Aorta (tissue), 5 donors: ENCODE results near the gene ZFHX3. TPM values are rescaled to one million over a fixed set of nuclear protein-coding genes. Genes with fewer than 3 reads are reported as not detected.

Experiments
- ATAC-seq: fragments of 200-7000 bp; cut with Tn5 transposase; one replicate; pipeline ENCODE4 v1.9.1; 2022; ENCODE audit warnings: moderate library complexity; ENCODE audit not compliant: low FRiP score
- DNase-seq, 2 donors: peaks; one replicate each; pipeline ENCODE4 v3.0.0-alpha.2; 2020
- H3K27ac ChIP-seq, 2 donors: one replicate each; pipeline ENCODE4 v1.5.1; 2013; ENCODE audit warnings: low read length in 2 of 2, mild to moderate bottlenecking in 2 of 2, moderate library complexity in 2 of 2, control low read depth in 1 of 2, inconsistent platforms in 1 of 2, low read depth in 1 of 2
- H3K27me3 ChIP-seq, 2 donors: one replicate each; pipeline ENCODE4 v1.6.1; 2013; ENCODE audit warnings: control low read depth in 1 of 2, low read length in 1 of 2, mild to moderate bottlenecking in 1 of 2, moderate library complexity in 1 of 2; ENCODE audit not compliant: insufficient read depth in 2 of 2, control insufficient read depth in 1 of 2
- H3K36me3 ChIP-seq, 2 donors: one replicate each; pipeline ENCODE4 v1.6.1; 2013; ENCODE audit warnings: control low read depth in 1 of 2, low read length in 1 of 2, mild to moderate bottlenecking in 1 of 2; ENCODE audit not compliant: insufficient read depth in 2 of 2, control insufficient read depth in 1 of 2
- H3K4me1 ChIP-seq, 2 donors: one replicate each; pipeline ENCODE4 v1.6.1; 2013; ENCODE audit warnings: low read length in 2 of 2, control low read depth in 1 of 2, mild to moderate bottlenecking in 1 of 2, moderate library complexity in 1 of 2; ENCODE audit not compliant: insufficient read depth in 2 of 2, control insufficient read depth in 1 of 2
- H3K4me3 ChIP-seq, 2 donors: one replicate each; pipeline ENCODE4 v1.5.1; 2013; ENCODE audit warnings: low read length in 2 of 2, control low read depth in 1 of 2, mild to moderate bottlenecking in 1 of 2
- H3K9me3 ChIP-seq: one replicate; pipeline ENCODE4 v1.6.1; 2013; ENCODE audit warnings: mild to moderate bottlenecking, low read length; ENCODE audit not compliant: control insufficient read depth
- WGBS, 2 donors: extraction: QIAGEN DNeasy Blood & Tissue Kit; methylation state at CpG; one replicate each; pipeline ENCODE4 v1.1.7; 2013; 5-methylcytosine and 5-hydroxymethylcytosine counted together
- intact Hi-C, 2 donors: fragments of 100-400 bp; cut with DNase I; formaldehyde crosslinking; loops; one replicate each; pipeline versions ENCODE4 v1.14.2 to v1.15.0; 2022
- polyA plus RNA-seq, 2 donors: library from polyadenylated mRNA; stranded (reverse); fragments of 200-250 nt; gene quantifications; one replicate each; pipeline ENCODE4 v1.2.3, GENCODE V29; 2013
- total RNA-seq, 2 donors: library from RNA; stranded (reverse); fragmentation: NEBNext Ultra II Directional; extraction: Animal tissue kit (Norgen Biotek cat#: 25700); gene quantifications; one replicate each; pipeline ENCODE4 v1.2.1, GENCODE V29; 2021
- donor health status: healthy with polysubstance abuse.
- donor health status: Bipolar disorder and iron deficiency.
- donor health status: DM: no; HTN: no; CAD: no.
- donor health status: DM: no; HTN: no; CAD: no.
- donor health status: DM: yes; HTN: yes; CAD: no.

Gene ZFHX3
- total and polyA plus RNA-seq, 4 donors: 4.3 to 96.9 (median 37.7) TPM

- WGBS, 2 donors: 93% methylated on average over 5 of the region's 5 CpGs
- DNase-seq (no peak), ATAC-seq (no peak)
- H3K36me3 ChIP-seq: no peaks in the 10 kb centered on the region
- no peaks in the 10 kb centered on the region for H3K27me3 ChIP-seq
- peaks cover 0 to 4% of the 10 kb centered on the region in 2 donors for H3K4me1 ChIP-seq
- H3K27ac ChIP-seq: no peak overlapping the region
- no peaks in the 10 kb centered on the region for H3K9me3 ChIP-seq
- H3K4me3 ChIP-seq: no peak overlapping the region
- intact Hi-C loops: no loop called here
Measured at GRCh38 chr16:72925631-72925979, 122.3 kb downstream of the ZFHX3 start.

- Histone ChIP-seq H3K4me3 (no peak overlapping the region), H3K27me3 (no peaks in the 10 kb centered on the region), H3K36me3 (no peaks in the 10 kb centered on the region), H3K4me1 (peaks cover 0 to 4% of the 10 kb centered on the region in 2 donors), H3K27ac (no peak overlapping the region), H3K9me3 (no peaks in the 10 kb centered on the region)
- DNase-seq: no peak
- 94% methylated on average over 17 of the region's 17 CpGs for WGBS, 2 donors
- intact Hi-C loops: no loop called here
- no peak for ATAC-seq
Measured at GRCh38 chr16:72924927-72925630, 122.8 kb downstream of the ZFHX3 start.

- 93 to 94% methylated on average over 9 of the region's 9 CpGs for WGBS, 2 donors
- no peak for DNase-seq
- Histone ChIP-seq H3K36me3 (no peaks in the 10 kb centered on the region), H3K4me1 (peaks cover 0 to 4% of the 10 kb centered on the region in 2 donors), H3K9me3 (no peaks in the 10 kb centered on the region), H3K27ac (no peak overlapping the region), H3K4me3 (no peak overlapping the region), H3K27me3 (no peaks in the 10 kb centered on the region)
- intact Hi-C loops: no loop called here
- no peak for ATAC-seq
Measured at GRCh38 chr16:72924537-72924926, 123.4 kb downstream of the ZFHX3 start.

- 95 to 97% methylated on average over 11 of the region's 11 CpGs for WGBS, 2 donors
- ATAC-seq (no peak), DNase-seq (no peak)
- no peaks in the 10 kb centered on the region for H3K36me3 ChIP-seq
- intact Hi-C loops: no loop called here
- H3K9me3 ChIP-seq: no peaks in the 10 kb centered on the region
- H3K27ac ChIP-seq: no peak overlapping the region
- peaks cover 0 to 4% of the 10 kb centered on the region in 2 donors for H3K4me1 ChIP-seq
- no peak overlapping the region for H3K4me3 ChIP-seq
- no peaks in the 10 kb centered on the region for H3K27me3 ChIP-seq
Measured at GRCh38 chr16:72923757-72924156, 124.2 kb downstream of the ZFHX3 start.

GRCh38 chr16:72922714-72923113 lies 125.2 kb downstream of the ZFHX3 start:
- no peaks in the 10 kb centered on the region for H3K9me3 ChIP-seq
- WGBS, 2 donors: 4 to 8% methylated on average over 3 of the region's 3 CpGs
- no peaks in the 10 kb centered on the region for H3K36me3 ChIP-seq
- peaks cover 0 to 4% of the 10 kb centered on the region in 2 donors for H3K4me1 ChIP-seq
- intact Hi-C loops: no loop called here
- H3K27ac ChIP-seq: peak overlapping the region in 1 of 2 donors; percentile 1
- ATAC-seq: no peak
- H3K27me3 ChIP-seq: no peaks in the 10 kb centered on the region
- H3K4me3 ChIP-seq: no peak overlapping the region
- DNase-seq: no peak

GRCh38 chr16:72921620-72922019 lies 126.3 kb downstream of the ZFHX3 start:
- DNase-seq (peak; percentile 83), ATAC-seq (peak; percentile 66)
- 11 to 13% methylated on average over 15 of the region's 15 CpGs for WGBS, 2 donors
- no peaks in the 10 kb centered on the region for H3K36me3 ChIP-seq
- no peaks in the 10 kb centered on the region for H3K27me3 ChIP-seq
- H3K4me1 ChIP-seq: peaks cover 0 to 4% of the 10 kb centered on the region in 2 donors
- no peaks in the 10 kb centered on the region for H3K9me3 ChIP-seq
- intact Hi-C loops: no loop called here
- H3K4me3 ChIP-seq: no peak overlapping the region
- H3K27ac ChIP-seq: peak overlapping the region in 1 of 2 donors; percentile 29

- intact Hi-C loops: no loop called here
- no peak overlapping the region for H3K27ac ChIP-seq
- WGBS, 2 donors: 82 to 84% methylated on average over 13 of the region's 13 CpGs
- H3K4me1 ChIP-seq: peaks cover 0 to under 1% of the 10 kb centered on the region in 2 donors
- ATAC-seq (no peak), DNase-seq (no peak)
- no peaks in the 10 kb centered on the region for H3K36me3 ChIP-seq
- H3K9me3 ChIP-seq: no peaks in the 10 kb centered on the region
- H3K27me3 ChIP-seq: no peaks in the 10 kb centered on the region
- H3K4me3 ChIP-seq: no peak overlapping the region
Measured at GRCh38 chr16:72921106-72921505, 126.8 kb downstream of the ZFHX3 start.

- ATAC-seq: no peak
- WGBS, 2 donors: 97 to 98% methylated on average over 7 of the region's 7 CpGs
- H3K27me3 ChIP-seq: no peaks in the 10 kb centered on the region
- H3K36me3 ChIP-seq: no peaks in the 10 kb centered on the region
- DNase-seq: no peak
- H3K4me3 ChIP-seq: no peak overlapping the region
- H3K4me1 ChIP-seq: peaks cover 0 to 12% of the 10 kb centered on the region in 2 donors
- no peaks in the 10 kb centered on the region for H3K9me3 ChIP-seq
- no peak overlapping the region for H3K27ac ChIP-seq
- intact Hi-C loops: no loop called here
Measured at GRCh38 chr16:72917051-72917450, 130.9 kb downstream of the ZFHX3 start.

GRCh38 chr16:72915331-72915730 lies 132.6 kb downstream of the ZFHX3 start:
- Histone ChIP-seq H3K27me3 (no peaks in the 10 kb centered on the region), H3K27ac (no peak overlapping the region), H3K36me3 (no peaks in the 10 kb centered on the region), H3K9me3 (no peaks in the 10 kb centered on the region), H3K4me3 (no peak overlapping the region), H3K4me1 (peaks cover 0 to 12% of the 10 kb centered on the region in 2 donors)
- DNase-seq: no peak
- intact Hi-C loops: no loop called here
- ATAC-seq: no peak
- 87 to 89% methylated on average over 10 of the region's 10 CpGs for WGBS, 2 donors
